Measurements from ENCODE around the gene PLCB4.

Gene PLCB4

GRCh38 chr20:9482180-9482579 lies 413.3 kb downstream of the PLCB4 start:
- H3K4me3 ChIP-seq (replicated peaks; ENCODE audit: insufficient read depth, low read length), result no peak overlapping the region
- no peak overlapping the region for H3K27ac ChIP-seq (replicated peaks)
- no peak for TF ChIP-seq CTCF (IDR thresholded peaks at IDR 0.05; ENCODE audit: insufficient read depth, low read length)
- TF ChIP-seq POLR2AphosphoS5 (IDR thresholded peaks at IDR 0.05; ENCODE audit: low read depth), result no peak
- no peak for TF ChIP-seq GABPA (IDR thresholded peaks at IDR 0.05; ENCODE audit: low read depth)
- no peak for TF ChIP-seq SPI1 (IDR thresholded peaks at IDR 0.05; ENCODE audit: borderline replicate concordance, low read depth)
- DNase-seq (ENCODE audit: low read depth in 1 of 2, low spot score in 1 of 2), result no peak
- H3K27me3 ChIP-seq (ENCODE audit: insufficient read depth, poor library complexity, severe bottlenecking), result no peaks in the 10 kb centered on the region

- no peaks in the 10 kb centered on the region for H3K27me3 ChIP-seq (ENCODE audit: insufficient read depth, poor library complexity, severe bottlenecking)
These were observed 414.2 kb downstream of the PLCB4 start for GRCh38 chr20:9483131-9483530.

GRCh38 chr20:9485614-9486340 lies 416.9 kb downstream of the PLCB4 start:
- no peak for DNase-seq (ENCODE audit: low read depth in 1 of 2, low spot score in 1 of 2)
- Histone ChIP-seq H3K27me3 (ENCODE audit: insufficient read depth, poor library complexity, severe bottlenecking) (no peaks in the 10 kb centered on the region), H3K27ac (replicated peaks) (no peak overlapping the region)

More at GRCh38 chr20:9483131-9483530, 414.2 kb downstream of the PLCB4 start:
- H3K27ac ChIP-seq (replicated peaks), result no peak overlapping the region
- no peak overlapping the region for H3K4me3 ChIP-seq (replicated peaks; ENCODE audit: insufficient read depth, low read length)
- TF ChIP-seq SPI1 (IDR thresholded peaks at IDR 0.05; ENCODE audit: borderline replicate concordance, low read depth) (no peak), CTCF (IDR thresholded peaks at IDR 0.05; ENCODE audit: insufficient read depth, low read length) (no peak), GABPA (IDR thresholded peaks at IDR 0.05; ENCODE audit: low read depth) (no peak), POLR2AphosphoS5 (IDR thresholded peaks at IDR 0.05; ENCODE audit: low read depth) (no peak), REST (IDR thresholded peaks at IDR 0.05; ENCODE audit: insufficient replicate concordance, low read depth) (no peak)
- no peak for DNase-seq (ENCODE audit: low read depth in 1 of 2, low spot score in 1 of 2)

More at GRCh38 chr20:9485614-9486340, 416.9 kb downstream of the PLCB4 start:
- H3K4me3 ChIP-seq (replicated peaks; ENCODE audit: insufficient read depth, low read length), result no peak overlapping the region
- TF ChIP-seq CTCF (IDR thresholded peaks at IDR 0.05; ENCODE audit: insufficient read depth, low read length), result no peak
- TF ChIP-seq GABPA (IDR thresholded peaks at IDR 0.05; ENCODE audit: low read depth), result no peak
- no peak for TF ChIP-seq SPI1 (IDR thresholded peaks at IDR 0.05; ENCODE audit: borderline replicate concordance, low read depth)
- TF ChIP-seq REST (IDR thresholded peaks at IDR 0.05; ENCODE audit: insufficient replicate concordance, low read depth), result no peak
- no peak for TF ChIP-seq POLR2AphosphoS5 (IDR thresholded peaks at IDR 0.05; ENCODE audit: low read depth)
